WTC11 (cell line): ENCODE data around the gene PPCDC. TPM values are rescaled to one million over a fixed set of nuclear protein-coding genes. Genes with fewer than 3 reads are reported as not detected.

Experiments used
- ATAC-seq: fragments of 200-7000 bp; cut with Tn5 transposase; 2 replicates; pipeline ENCODE4 v1.10.0; 2021; ENCODE audit warnings: mild to moderate bottlenecking, moderate library complexity
- CTCF ChIA-PET: fragments of 300-600 bp; sonication (Branson Sonifier 250); formaldehyde crosslinking; loops from one replicate; lab custom pipeline; 2021; ENCODE audit warnings: antibody characterized with exemption; lab: Charles Lee
- POLR2A ChIA-PET: fragments of 350-600 bp; sonication (Branson Sonifier 250); formaldehyde crosslinking; loops from one replicate; lab custom pipeline; 2021; ENCODE audit warnings: antibody characterized with exemption; lab: Charles Lee
- DNase-seq: peaks from one replicate; pipeline ENCODE4 v3.0.0; 2021; ENCODE audit warnings: low spot score
- H3K27ac Mint-ChIP-seq: 2 replicates; pipeline ENCODE4 v1.8.0; 2021; ENCODE audit warnings: mixed read lengths
- H3K27me3 Mint-ChIP-seq: 2 replicates; pipeline ENCODE4 v1.8.0; 2021; ENCODE audit warnings: low read depth, mild to moderate bottlenecking, moderate library complexity, mixed read lengths
- H3K36me3 Mint-ChIP-seq: 2 replicates; pipeline ENCODE4 v1.8.0; 2021; ENCODE audit warnings: mixed read lengths
- H3K4me1 Mint-ChIP-seq: 2 replicates; pipeline ENCODE4 v1.8.0; 2022; ENCODE audit warnings: mixed read lengths
- H3K4me3 Mint-ChIP-seq: 2 replicates; pipeline ENCODE4 v1.8.0; 2021; ENCODE audit warnings: mild to moderate bottlenecking, moderate library complexity, mixed read lengths
- H3K9me3 Mint-ChIP-seq: 2 replicates; pipeline ENCODE4 v1.8.0; 2021; ENCODE audit warnings: mixed read lengths
- AR ChIP-seq: fragments of 250-450 bp; sonication (Bioruptor Pico); IDR thresholded peaks from 2 replicates; pipeline ENCODE4 v1.9.0; 2021; ENCODE audit warnings: mild to moderate bottlenecking
- CBFB ChIP-seq: sonication (generic); formaldehyde crosslinking; IDR thresholded peaks from 2 replicates; pipeline ENCODE4 v1.8.1; 2022; ENCODE audit warnings: mild to moderate bottlenecking, low read depth, missing genetic modification reagents
- CDX4 ChIP-seq: fragments of 250-450 bp; sonication (Bioruptor Pico); IDR thresholded peaks from 2 replicates; pipeline ENCODE4 v1.9.0; 2021; ENCODE audit warnings: moderate library complexity, mild to moderate bottlenecking, inconsistent platforms, borderline replicate concordance
- GTF2I ChIP-seq: fragments of 250-450 bp; sonication (Bioruptor Pico); conservative IDR thresholded peaks from 2 replicates; pipeline ENCODE4 v1.4.0; 2021; ENCODE audit warnings: mild to moderate bottlenecking
- IRF1 ChIP-seq: sonication (generic); formaldehyde crosslinking; IDR thresholded peaks from 2 replicates; pipeline ENCODE4 v1.8.0; 2023; ENCODE audit warnings: missing genetic modification reagents
- NFATC4 ChIP-seq: fragments of 250-450 bp; sonication (Bioruptor Pico); IDR thresholded peaks from 2 replicates; pipeline ENCODE4 v1.9.0; 2021; ENCODE audit warnings: mild to moderate bottlenecking
- RELA ChIP-seq: sonication (generic); formaldehyde crosslinking; IDR thresholded peaks from 2 replicates; pipeline ENCODE4 v1.8.1; 2022; ENCODE audit warnings: missing genetic modification reagents, mild to moderate bottlenecking, borderline replicate concordance
- SOX15 ChIP-seq: fragments of 250-450 bp; sonication (Bioruptor Pico); IDR thresholded peaks from 2 replicates; pipeline ENCODE4 v1.9.0; 2021; ENCODE audit warnings: mild to moderate bottlenecking
- STAT6 ChIP-seq: sonication (generic); formaldehyde crosslinking; conservative IDR thresholded peaks from 2 replicates; pipeline ENCODE4 v1.8.1; 2023; ENCODE audit warnings: mild to moderate bottlenecking, low read depth, missing genetic modification reagents, moderate library complexity
- TEAD1 ChIP-seq: sonication (generic); formaldehyde crosslinking; IDR thresholded peaks from 2 replicates; pipeline ENCODE4 v1.8.0; 2022; ENCODE audit warnings: mild to moderate bottlenecking, missing genetic modification reagents
- ZNF317 ChIP-seq: sonication (generic); formaldehyde crosslinking; IDR thresholded peaks from 2 replicates; pipeline ENCODE4 v1.8.1; 2023; ENCODE audit warnings: low read depth, mild to moderate bottlenecking, moderate library complexity, missing genetic modification reagents, borderline replicate concordance
- ZNF396 ChIP-seq: fragments of 250-450 bp; sonication (Bioruptor Pico); IDR thresholded peaks from 2 replicates; pipeline ENCODE4 v1.8.0; 2021; ENCODE audit warnings: mild to moderate bottlenecking, moderate library complexity, borderline replicate concordance
- ZNF532 ChIP-seq: fragments of 250-450 bp; sonication (Bioruptor Pico); IDR thresholded peaks from 2 replicates; pipeline ENCODE4 v1.9.0; 2021; ENCODE audit warnings: mild to moderate bottlenecking, borderline replicate concordance
- total RNA-seq: library from RNA; stranded (reverse); gene quantifications from 3 replicates; pipeline ENCODE4 v1.2.3, GENCODE V29; 2021

PPCDC gene
- total RNA-seq, 1 experiment from 2014 or later: 30.1 TPM

- TF ChIP-seq ZNF396: no peak
- no peak for TF ChIP-seq ZNF317 (CRISPR knock-in tag)
- no peak for TF ChIP-seq NFATC4
- TF ChIP-seq STAT6 (CRISPR knock-in tag): no peak
- TF ChIP-seq IRF1 (CRISPR knock-in tag): no peak
Observed at GRCh38 chr15:75058127-75058905, 34.9 kb downstream of the PPCDC start (continued).

GRCh38 chr15:75059607-75060006, 36.2 kb downstream of the PPCDC start:
- Mint-ChIP-seq H3K4me1 (peaks cover 7% of the 10 kb centered on the region), H3K4me3 (no peak overlapping the region), H3K27ac (no peak overlapping the region), H3K27me3 (no peaks in the 10 kb centered on the region), H3K36me3 (no peaks in the 10 kb centered on the region), H3K9me3 (no peaks in the 10 kb centered on the region)
- ChIA-PET CTCF (no interaction called here), POLR2A (no interaction called here)
- ATAC-seq: no peak
- DNase-seq: no peak
- TF ChIP-seq SOX15 (CRISPR knock-in tag) (no peak), ZNF532 (CRISPR knock-in tag) (no peak), GTF2I (no peak), ZNF317 (CRISPR knock-in tag) (no peak), RELA (CRISPR knock-in tag) (no peak), TEAD1 (CRISPR knock-in tag) (no peak), CBFB (no peak), CDX4 (CRISPR knock-in tag) (no peak), AR (CRISPR knock-in tag) (no peak)
- TF ChIP-seq, all 79 proteins: peak for 0
